Smooth muscle cell (in vitro differentiated cells): ENCODE data around the gene ABCG1. TPM values are rescaled to one million over a fixed set of nuclear protein-coding genes. Genes with fewer than 3 reads are reported as not detected.

Experiments
- DNase-seq: peaks from one replicate; lab custom pipeline; 2025; ENCODE audit not compliant: unreplicated experiment; lab: John Stamatoyannopoulos, UW
- H2AFZ ChIP-seq: fragments of 200-600 bp; sonication (generic); 2 replicates; pipeline ENCODE4 v1.6.0; 2016; ENCODE audit warnings: antibody characterized with exemption, low read depth, mild to moderate bottlenecking
- H3F3A ChIP-seq: fragments of 200-600 bp; sonication (generic); 2 replicates; pipeline ENCODE4 v1.6.0; 2017; ENCODE audit warnings: antibody characterized with exemption, low read depth
- H3K27ac ChIP-seq: fragments of 200-600 bp; sonication (generic); 2 replicates; pipeline ENCODE4 v1.5.1; 2016; ENCODE audit warnings: low read depth, mild to moderate bottlenecking
- H3K27me3 ChIP-seq: fragments of 200-600 bp; sonication (generic); 2 replicates; pipeline ENCODE4 v1.6.1; 2016; ENCODE audit warnings: low read depth, mild to moderate bottlenecking
- H3K36me3 ChIP-seq: fragments of 200-600 bp; sonication (generic); 2 replicates; pipeline ENCODE4 v1.5.1; 2016; ENCODE audit warnings: low read depth
- H3K4me1 ChIP-seq: fragments of 200-600 bp; sonication (generic); 2 replicates; pipeline ENCODE4 v1.5.1; 2016; ENCODE audit warnings: low read depth
- H3K4me2 ChIP-seq: fragments of 200-600 bp; sonication (generic); 2 replicates; pipeline ENCODE4 v1.6.0; 2016; ENCODE audit warnings: mild to moderate bottlenecking
- H3K4me3 ChIP-seq: fragments of 200-600 bp; sonication (generic); 2 replicates; pipeline ENCODE4 v1.5.1; 2016; ENCODE audit warnings: mild to moderate bottlenecking
- H3K79me2 ChIP-seq: fragments of 200-600 bp; sonication (generic); 2 replicates; pipeline ENCODE4 v1.6.0; 2016; ENCODE audit warnings: low read depth, mild to moderate bottlenecking
- H3K9ac ChIP-seq: fragments of 200-600 bp; sonication (generic); 2 replicates; pipeline ENCODE4 v1.6.0; 2016; ENCODE audit warnings: low read depth
- H3K9me3 ChIP-seq: fragments of 200-600 bp; sonication (generic); replicated peaks from 2 replicates; pipeline ENCODE4 v1.5.1; 2016; ENCODE audit warnings: low read depth
- H4K20me1 ChIP-seq: fragments of 200-600 bp; sonication (generic); 2 replicates; pipeline ENCODE4 v1.6.0; 2016; ENCODE audit warnings: low read depth
- CTCF ChIP-seq: fragments of 200-600 bp; sonication (generic); IDR thresholded peaks from 2 replicates; pipeline ENCODE4 v1.5.1; 2017; ENCODE audit warnings: borderline replicate concordance, mild to moderate bottlenecking, antibody characterized with exemption; ENCODE audit not compliant: insufficient read depth, poor library complexity, severe bottlenecking
- WGBS: methylation state at CpG from one replicate; pipeline ENCODE4 v1.1.7; 2016; ENCODE audit warnings: low lambda C conversion rate; 5-methylcytosine and 5-hydroxymethylcytosine counted together
- polyA plus RNA-seq: library from polyadenylated mRNA; unstranded; fragments of >200 nt; fragmentation: Nextera tagmentation; extraction: Ambion mirVana; gene quantifications from 2 replicates; pipeline ENCODE4 v1.2.1, GENCODE V29; 2016
- total RNA-seq: library from RNA; depleted of rRNA; stranded (reverse); fragments of >200 nt; gene quantifications from 2 replicates; pipeline ENCODE4 v1.2.3, GENCODE V29; 2014

The ABCG1 gene
- total and polyA plus RNA-seq, 2 experiments from 2014 or later: 0.55 to 2.9 TPM

DNA sequence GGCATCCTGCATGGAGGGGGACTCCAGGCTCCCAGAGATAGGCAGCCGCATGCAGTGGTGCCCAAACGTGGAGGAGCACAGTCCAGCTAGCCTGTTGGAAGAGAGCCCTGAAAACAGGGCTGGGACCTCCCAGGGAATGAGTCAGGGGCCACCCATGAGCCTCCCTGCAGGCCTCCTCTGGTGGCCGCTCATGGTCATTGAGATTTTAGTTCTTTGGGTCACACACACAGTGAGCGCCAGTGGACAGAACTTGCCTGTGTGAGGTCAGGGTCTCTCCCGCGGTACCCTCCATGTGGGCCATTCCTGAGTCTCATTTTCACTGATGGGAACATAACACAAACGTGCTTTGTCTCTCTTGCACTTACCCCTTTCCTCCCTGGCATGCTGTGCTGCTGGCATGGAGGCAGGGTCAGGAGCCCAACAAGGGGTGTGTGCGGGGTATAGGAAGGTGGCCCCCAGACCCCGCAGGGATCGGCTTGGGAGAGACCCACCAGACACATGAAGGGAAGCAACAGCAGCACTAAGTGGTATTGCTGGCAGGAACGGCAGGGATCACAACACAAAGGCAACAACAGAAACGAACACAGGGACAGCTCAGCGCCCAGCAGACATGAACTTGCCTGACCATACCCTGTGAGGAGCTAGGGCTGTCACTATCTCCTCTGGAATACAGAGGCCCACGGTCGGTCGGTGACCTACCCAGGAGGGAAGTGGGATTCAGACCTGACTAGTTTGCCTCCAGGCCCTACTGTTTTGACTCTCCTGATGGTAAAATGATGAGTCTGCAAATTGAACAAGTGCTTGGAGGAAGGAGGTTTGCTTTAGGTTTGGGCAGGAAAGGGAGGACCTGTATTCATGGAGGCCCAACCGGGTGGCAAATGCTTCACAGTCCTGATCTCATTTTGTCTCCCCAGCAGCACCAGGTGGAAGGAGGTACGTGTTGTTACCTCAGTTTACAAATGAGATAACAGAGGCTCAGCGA is 31.8 kb downstream of the ABCG1 start:
- Histone ChIP-seq H3K4me3 (no peak overlapping the region), H3F3A (no peaks in the 10 kb centered on the region), H3K4me1 (peaks cover 2% of the 10 kb centered on the region), H3K27ac (no peak overlapping the region), H3K36me3 (no peaks in the 10 kb centered on the region), H3K4me2 (no peak overlapping the region), H3K79me2 (no peaks in the 10 kb centered on the region), H3K27me3 (peaks cover 15% of the 10 kb centered on the region), H3K9ac (no peak overlapping the region), H3K9me3 (no peaks in the 10 kb centered on the region), H4K20me1 (no peaks in the 10 kb centered on the region), H2AFZ (no peak overlapping the region)
- no peak for TF ChIP-seq CTCF
- WGBS: 89% methylated on average over 19 of the region's 19 CpGs
- DNase-seq: no peak

- H3F3A ChIP-seq: no peaks in the 10 kb centered on the region
- H3K9ac ChIP-seq: no peak overlapping the region
- DNase-seq: no peak
- no peaks in the 10 kb centered on the region for H4K20me1 ChIP-seq
- no peaks in the 10 kb centered on the region for H3K36me3 ChIP-seq
- H3K4me3 ChIP-seq: no peak overlapping the region
- no peaks in the 10 kb centered on the region for H3K79me2 ChIP-seq
- no peak overlapping the region for H2AFZ ChIP-seq
- no peaks in the 10 kb centered on the region for H3K9me3 ChIP-seq
- no peak for TF ChIP-seq CTCF
- no peaks in the 10 kb centered on the region for H3K4me1 ChIP-seq
- no peak overlapping the region for H3K27ac ChIP-seq
- 92% methylated on average over 13 of the region's 13 CpGs for WGBS
- no peak overlapping the region for H3K4me2 ChIP-seq
- peaks cover 15% of the 10 kb centered on the region for H3K27me3 ChIP-seq
Measured at GRCh38 chr21:42251654-42252324, 32.8 kb downstream of the ABCG1 start.

DNA sequence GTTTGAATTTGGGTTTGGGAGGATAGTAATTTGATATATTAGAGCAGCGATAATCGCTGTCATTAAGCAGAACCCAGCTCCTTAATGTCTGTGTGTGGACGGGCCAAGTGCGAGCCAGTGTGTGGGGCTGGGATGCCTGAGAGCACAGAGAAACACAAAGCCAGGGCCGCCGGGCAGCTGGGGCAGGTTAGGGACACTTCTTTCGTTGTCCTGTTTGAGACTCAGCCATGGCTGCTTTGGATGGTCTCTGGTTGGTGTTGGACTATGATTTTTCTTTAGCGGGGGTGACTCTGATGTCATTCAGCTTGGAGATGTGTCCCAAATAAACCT is 33.4 kb downstream of the ABCG1 start:
- Histone ChIP-seq H3K4me3 (no peak overlapping the region), H3K27ac (no peak overlapping the region), H3K9ac (no peak overlapping the region), H3K9me3 (no peaks in the 10 kb centered on the region), H3K79me2 (no peaks in the 10 kb centered on the region), H4K20me1 (no peaks in the 10 kb centered on the region), H3K36me3 (no peaks in the 10 kb centered on the region), H3K27me3 (peaks cover 13% of the 10 kb centered on the region), H3K4me1 (no peaks in the 10 kb centered on the region), H3K4me2 (no peak overlapping the region), H3F3A (no peaks in the 10 kb centered on the region), H2AFZ (no peak overlapping the region)
- no peak for TF ChIP-seq CTCF
- WGBS: 85% methylated on average over 8 of the region's 8 CpGs
- no peak for DNase-seq
